ENCODE results near the gene EIF4G3.

DNA sequence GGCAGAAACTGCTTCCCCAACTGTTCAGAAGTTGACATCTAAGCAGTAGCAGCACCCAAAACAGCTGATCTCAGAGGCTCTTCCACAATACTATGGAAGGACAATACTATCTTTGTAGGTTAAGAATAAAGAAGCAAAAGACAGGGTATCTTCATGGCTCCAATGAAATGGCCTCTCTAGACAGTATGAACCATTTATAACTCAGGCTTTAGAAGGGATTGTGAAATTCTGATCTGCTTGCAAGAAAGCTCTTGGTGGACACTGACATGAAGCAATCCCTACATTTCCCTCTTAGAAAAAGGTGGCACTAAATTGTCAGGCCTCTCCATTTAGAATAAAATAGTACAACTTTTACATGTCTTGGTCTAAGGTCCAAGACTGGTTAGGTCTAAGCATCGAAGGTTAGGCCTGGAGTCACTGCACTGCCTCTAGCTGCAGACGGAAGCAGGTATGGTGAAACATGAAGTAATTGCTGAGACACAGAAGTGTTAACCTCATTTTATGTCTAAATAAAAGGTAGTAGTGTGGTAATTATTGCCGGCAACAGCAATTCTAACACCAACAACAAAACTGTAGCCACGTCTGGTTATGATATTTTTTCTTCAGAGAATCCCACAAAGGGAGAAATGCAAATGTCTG is 339.0 kb downstream of the EIF4G3 start:
- TF ChIP-seq, protein P1, sequence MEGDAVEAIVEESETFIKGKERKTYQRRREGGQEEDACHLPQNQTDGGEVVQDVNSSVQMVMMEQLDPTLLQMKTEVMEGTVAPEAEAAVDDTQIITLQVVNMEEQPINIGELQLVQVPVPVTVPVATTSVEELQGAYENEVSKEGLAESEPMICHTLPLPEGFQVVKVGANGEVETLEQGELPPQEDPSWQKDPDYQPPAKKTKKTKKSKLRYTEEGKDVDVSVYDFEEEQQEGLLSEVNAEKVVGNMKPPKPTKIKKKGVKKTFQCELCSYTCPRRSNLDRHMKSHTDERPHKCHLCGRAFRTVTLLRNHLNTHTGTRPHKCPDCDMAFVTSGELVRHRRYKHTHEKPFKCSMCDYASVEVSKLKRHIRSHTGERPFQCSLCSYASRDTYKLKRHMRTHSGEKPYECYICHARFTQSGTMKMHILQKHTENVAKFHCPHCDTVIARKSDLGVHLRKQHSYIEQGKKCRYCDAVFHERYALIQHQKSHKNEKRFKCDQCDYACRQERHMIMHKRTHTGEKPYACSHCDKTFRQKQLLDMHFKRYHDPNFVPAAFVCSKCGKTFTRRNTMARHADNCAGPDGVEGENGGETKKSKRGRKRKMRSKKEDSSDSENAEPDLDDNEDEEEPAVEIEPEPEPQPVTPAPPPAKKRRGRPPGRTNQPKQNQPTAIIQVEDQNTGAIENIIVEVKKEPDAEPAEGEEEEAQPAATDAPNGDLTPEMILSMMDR (IDR thresholded peaks at IDR 0.05 in 8 of 11, conservative IDR thresholded peaks at IDR 0.05 in 3 of 11) = no peak
- TF ChIP-seq POLR2AphosphoS5 (IDR thresholded peaks at IDR 0.05) (no peak), POLR2A (IDR thresholded peaks at IDR 0.05) (no peak)

Measured in spleen (tissue), 7 donors.